HEK293T (cell line): ENCODE results near the gene FCN1.

Experiments used
- BHLHE40 ChIP-seq: fragments of 450-650 bp; IDR thresholded peaks from 2 replicates; pipeline ENCODE4 v1.6.1; 2016; ENCODE audit warnings: mild to moderate bottlenecking, moderate library complexity, borderline replicate concordance
- ELF4 ChIP-seq: fragments of 450-650 bp; IDR thresholded peaks from 2 replicates; pipeline ENCODE4 v1.6.1; 2017; ENCODE audit warnings: antibody characterized with exemption
- FOXK2 ChIP-seq: fragments of 450-650 bp; IDR thresholded peaks from 2 replicates; pipeline ENCODE4 v1.6.1; 2016; ENCODE audit warnings: mild to moderate bottlenecking
- HDGF ChIP-seq: fragments of 450-650 bp; IDR thresholded peaks from 2 replicates; pipeline ENCODE4 v1.6.1; 2017; ENCODE audit warnings: antibody characterized with exemption, borderline replicate concordance
- L3MBTL2 ChIP-seq: fragments of 450-650 bp; conservative IDR thresholded peaks from 2 replicates; pipeline ENCODE4 v1.6.1; 2016; ENCODE audit warnings: mild to moderate bottlenecking
- LEF1 ChIP-seq: fragments of 450-650 bp; IDR thresholded peaks from 2 replicates; pipeline ENCODE4 v1.6.1; 2017; ENCODE audit warnings: mild to moderate bottlenecking, borderline replicate concordance
- SP1 ChIP-seq: fragments of 450-650 bp; IDR thresholded peaks from 2 replicates; pipeline ENCODE4 v1.6.1; 2017
- TARDBP ChIP-seq: fragments of 450-650 bp; IDR thresholded peaks from 2 replicates; pipeline ENCODE4 v1.6.1; 2016
- ZNF384 ChIP-seq: fragments of 450-650 bp; IDR thresholded peaks from 2 replicates; pipeline ENCODE4 v1.6.1; 2016

- no peak for TF ChIP-seq BHLHE40
- no peak for TF ChIP-seq HDGF
- no peak for TF ChIP-seq ZNF384
- no peak for TF ChIP-seq TARDBP
- no peak for TF ChIP-seq SP1
- no peak for TF ChIP-seq LEF1
- no peak for TF ChIP-seq FOXK2
- no peak for TF ChIP-seq ELF4
- no peak for TF ChIP-seq L3MBTL2
Measured at GRCh38 chr9:134892221-134892620, 25.5 kb downstream of the FCN1 start.
